ENCODE results near the gene GPSM1. TPM values are rescaled to one million over a fixed set of nuclear protein-coding genes. Genes with fewer than 3 reads are reported as not detected.
A peak's percentile ranks its signal among the peaks of the same experiment; 100 is the strongest.

GPSM1 gene
- total RNA-seq, 4 donors from 2014 or later: 28.8 to 95.1 (median 38.1) TPM

DNA sequence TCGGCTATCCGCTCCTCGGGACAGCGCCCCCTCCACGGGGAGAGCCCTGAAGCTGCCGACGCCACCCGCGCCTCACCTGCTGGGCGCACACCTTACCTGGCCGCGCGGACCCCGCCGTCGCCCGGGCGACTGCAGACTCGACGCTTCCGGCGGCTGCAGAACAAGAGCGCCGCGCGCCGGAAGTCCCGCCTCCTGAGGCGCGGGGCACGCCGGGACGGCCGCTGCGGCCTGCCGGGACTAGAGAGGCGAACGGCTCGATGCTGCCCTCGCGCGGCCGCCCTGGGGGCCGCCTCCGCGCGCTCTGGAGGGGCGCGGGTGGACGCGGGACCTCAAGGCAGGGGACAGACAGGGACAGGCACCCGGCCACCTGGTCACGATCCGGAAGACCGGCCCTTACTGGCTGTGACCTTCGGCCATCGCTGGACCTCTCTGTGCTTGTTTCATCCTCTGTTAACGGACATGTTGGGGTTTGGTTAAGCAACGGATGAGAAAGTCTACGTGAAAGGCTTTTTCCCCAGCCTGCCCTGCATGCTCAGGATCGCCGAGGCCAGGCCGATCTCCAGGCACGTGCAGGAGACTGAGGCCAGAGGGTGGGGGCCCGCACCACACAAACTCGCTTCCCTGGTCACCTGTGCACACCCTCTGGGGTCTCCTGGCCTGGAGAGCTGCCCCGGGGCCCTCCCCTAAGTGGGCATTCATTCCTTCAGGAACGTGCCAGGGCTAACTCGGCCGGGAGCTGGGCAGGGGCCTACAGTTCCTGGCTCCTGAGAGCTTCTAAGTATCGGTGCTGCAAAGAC is 72.9 kb downstream of the GPSM1 start, which contains the start of gene SNAPC4:
Gene SNAPC4 (minus strand): TSS at position 133 of the 797 bp plus-strand sequence. CDS start 1,742 bp downstream, outside the sequence.
- Histone ChIP-seq H3K36me3 (peaks cover 0 to 58% (median 2%) of the 10 kb centered on the region in 3 donors), H3K27ac (peak within 1 kb of the TSS; percentile 45 to 80 (median 68)), H3K9me3 (no peaks in the 10 kb centered on the region), H3K4me3 (peak within 1 kb of the TSS; percentile 56 to 93 (median 82)), H3K27me3 (no peaks in the 10 kb centered on the region), H3K4me1 (peaks cover 0 to 27% (median 23%) of the 10 kb centered on the region in 4 donors)
- DNase-seq (ENCODE audit: low spot score in 2 of 2): peak; percentile 66 to 70
- WGBS, 2 donors: 1 to 10% methylated on average over 16 to 49 of the region's 71 CpGs
- TF ChIP-seq POLR2A (IDR thresholded peaks at IDR 0.05) (peak in 1 of 2 donors; percentile 27), EP300 (IDR thresholded peaks at IDR 0.05) (peak; percentile 19 to 51)
- TF ChIP-seq, protein P1, sequence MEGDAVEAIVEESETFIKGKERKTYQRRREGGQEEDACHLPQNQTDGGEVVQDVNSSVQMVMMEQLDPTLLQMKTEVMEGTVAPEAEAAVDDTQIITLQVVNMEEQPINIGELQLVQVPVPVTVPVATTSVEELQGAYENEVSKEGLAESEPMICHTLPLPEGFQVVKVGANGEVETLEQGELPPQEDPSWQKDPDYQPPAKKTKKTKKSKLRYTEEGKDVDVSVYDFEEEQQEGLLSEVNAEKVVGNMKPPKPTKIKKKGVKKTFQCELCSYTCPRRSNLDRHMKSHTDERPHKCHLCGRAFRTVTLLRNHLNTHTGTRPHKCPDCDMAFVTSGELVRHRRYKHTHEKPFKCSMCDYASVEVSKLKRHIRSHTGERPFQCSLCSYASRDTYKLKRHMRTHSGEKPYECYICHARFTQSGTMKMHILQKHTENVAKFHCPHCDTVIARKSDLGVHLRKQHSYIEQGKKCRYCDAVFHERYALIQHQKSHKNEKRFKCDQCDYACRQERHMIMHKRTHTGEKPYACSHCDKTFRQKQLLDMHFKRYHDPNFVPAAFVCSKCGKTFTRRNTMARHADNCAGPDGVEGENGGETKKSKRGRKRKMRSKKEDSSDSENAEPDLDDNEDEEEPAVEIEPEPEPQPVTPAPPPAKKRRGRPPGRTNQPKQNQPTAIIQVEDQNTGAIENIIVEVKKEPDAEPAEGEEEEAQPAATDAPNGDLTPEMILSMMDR (IDR thresholded peaks at IDR 0.05): peak; percentile 98 to 99 (median 98)

DNA sequence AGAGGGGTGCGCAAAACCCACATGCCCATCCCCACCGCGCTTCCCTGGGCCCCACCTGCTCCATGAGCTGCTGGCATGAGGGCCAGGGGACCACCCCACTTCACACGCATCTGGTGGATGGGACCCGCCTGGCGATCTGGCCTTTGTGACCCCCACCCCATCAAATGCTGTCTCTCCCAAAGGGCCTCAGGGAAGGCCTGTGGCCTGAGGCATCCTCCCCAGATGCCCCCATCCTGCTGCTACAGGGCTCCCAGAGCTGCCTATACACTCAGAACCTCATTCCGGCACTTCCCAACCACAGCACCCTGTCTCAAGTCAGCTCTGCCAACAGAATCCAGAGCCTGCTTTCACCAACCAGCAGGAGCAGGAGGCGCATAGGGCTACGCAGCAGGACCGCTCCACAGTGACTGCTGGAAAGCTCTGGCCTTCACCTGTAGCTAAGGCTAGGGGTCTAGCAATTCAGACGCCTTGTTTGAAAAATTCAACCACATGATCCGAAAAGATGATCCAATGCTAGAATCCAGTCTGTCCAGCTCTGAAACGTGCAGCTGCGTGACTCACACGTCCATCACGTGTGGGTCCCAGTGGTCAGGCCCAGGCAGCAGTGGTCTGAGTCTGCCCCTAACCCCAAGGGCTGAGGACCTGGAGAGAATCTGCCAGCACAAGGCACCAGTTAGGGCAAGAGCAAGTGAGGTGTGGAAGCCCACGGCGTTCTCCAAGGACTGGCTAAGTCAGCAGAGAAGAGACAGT is 74.0 kb downstream of the GPSM1 start:
- no peak for TF ChIP-seq POLR2A (IDR thresholded peaks at IDR 0.05)
- TF ChIP-seq, protein P1 (IDR thresholded peaks at IDR 0.05): no peak
- TF ChIP-seq EP300 (IDR thresholded peaks at IDR 0.05): no peak
- H3K4me3 ChIP-seq: no peak overlapping the region
- no peaks in the 10 kb centered on the region for H3K9me3 ChIP-seq
- no peaks in the 10 kb centered on the region for H3K27me3 ChIP-seq
- no peak for DNase-seq (ENCODE audit: low spot score in 2 of 2)
- 89% methylated on average over 18 of the region's 18 CpGs for WGBS, 2 donors
- peaks cover 0 to 27% (median 23%) of the 10 kb centered on the region in 4 donors for H3K4me1 ChIP-seq
- H3K36me3 ChIP-seq: peaks cover 0 to 58% (median 0%) of the 10 kb centered on the region in 3 donors
- peak overlapping the region in 1 of 4 donors; percentile 80 for H3K27ac ChIP-seq

DNA sequence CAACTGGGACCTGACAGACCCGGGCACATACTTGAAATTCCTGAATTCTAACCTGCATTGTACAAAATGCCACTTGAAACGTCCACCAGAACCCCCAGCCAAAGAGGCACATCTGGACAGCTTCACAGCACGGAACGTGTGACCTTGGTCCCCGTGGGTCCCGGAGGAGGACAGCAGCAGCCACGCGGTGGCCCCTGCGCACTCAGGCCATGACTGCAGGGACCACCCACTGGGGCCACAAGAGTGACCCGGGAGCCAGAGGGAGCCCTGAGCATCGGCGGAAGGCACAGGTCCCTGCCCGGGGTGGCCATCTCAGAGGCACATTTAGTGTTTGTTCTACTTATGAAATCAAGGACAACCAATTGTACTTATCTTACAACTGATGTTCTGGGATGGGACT is 74.7 kb downstream of the GPSM1 start:
- Histone ChIP-seq H3K9me3 (no peaks in the 10 kb centered on the region), H3K4me3 (no peak overlapping the region), H3K27ac (no peak overlapping the region), H3K4me1 (peaks cover 0 to 27% (median 23%) of the 10 kb centered on the region in 4 donors), H3K36me3 (peaks cover under 1 to 58% (median 4%) of the 10 kb centered on the region in 3 donors), H3K27me3 (no peaks in the 10 kb centered on the region)
- WGBS, 2 donors: 70 to 75% methylated on average over 13 of the region's 13 CpGs
- TF ChIP-seq EP300 (IDR thresholded peaks at IDR 0.05) (no peak), POLR2A (IDR thresholded peaks at IDR 0.05) (no peak)
- TF ChIP-seq, protein P1 (IDR thresholded peaks at IDR 0.05): no peak
- DNase-seq (ENCODE audit: low spot score in 2 of 2): no peak

DNA sequence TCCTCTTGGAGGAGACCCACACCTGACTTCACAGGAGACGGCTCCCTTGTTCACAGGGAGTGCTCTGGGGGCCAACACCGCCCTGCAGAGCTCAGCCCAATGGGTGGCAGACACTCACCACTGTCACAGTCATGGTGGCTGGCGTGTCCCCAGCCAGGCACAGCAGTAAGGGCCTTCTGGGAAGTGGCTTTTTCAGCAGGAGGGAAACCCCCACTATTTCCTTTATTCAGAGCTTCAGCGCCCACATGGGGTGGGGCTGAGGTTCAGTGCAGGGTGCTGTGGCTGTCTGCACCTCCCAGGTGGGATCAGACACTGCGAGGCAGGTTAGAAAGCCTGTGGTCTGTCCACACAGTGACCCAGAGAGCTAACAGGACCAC is 76.2 kb downstream of the GPSM1 start:
- peaks cover 0 to 27% (median 19%) of the 10 kb centered on the region in 4 donors for H3K4me1 ChIP-seq
- H3K4me3 ChIP-seq: no peak overlapping the region
- TF ChIP-seq EP300 (IDR thresholded peaks at IDR 0.05) (no peak), POLR2A (IDR thresholded peaks at IDR 0.05) (no peak)
- TF ChIP-seq, protein P1 (IDR thresholded peaks at IDR 0.05): no peak
- H3K9me3 ChIP-seq: no peaks in the 10 kb centered on the region
- 83 to 88% methylated on average over 5 of the region's 5 CpGs for WGBS, 2 donors
- DNase-seq (ENCODE audit: low spot score in 2 of 2): no peak
- H3K36me3 ChIP-seq: peaks cover 3 to 59% (median 8%) of the 10 kb centered on the region in 3 donors
- H3K27ac ChIP-seq: peak overlapping the region in 1 of 4 donors; percentile 26
- no peaks in the 10 kb centered on the region for H3K27me3 ChIP-seq

Data from tibial nerve (tissue), 4 donors.